Colon (tissue), 2 donors: Measurements from ENCODE around the gene TRIM5.
"Not testable (repeated sequence)": the region's sequence is repeated elsewhere in the genome, so short reads cannot be mapped to it uniquely, and the experiment has no call there.

Experiments
- FAIRE-seq: peaks from 2 replicates; lab custom pipeline; 2012; peaks lifted over from hg19 to GRCh38; lab: Jason Lieb, UNC
- donor health status: control.
- donor health status: control.

TRIM5 gene, protein sequence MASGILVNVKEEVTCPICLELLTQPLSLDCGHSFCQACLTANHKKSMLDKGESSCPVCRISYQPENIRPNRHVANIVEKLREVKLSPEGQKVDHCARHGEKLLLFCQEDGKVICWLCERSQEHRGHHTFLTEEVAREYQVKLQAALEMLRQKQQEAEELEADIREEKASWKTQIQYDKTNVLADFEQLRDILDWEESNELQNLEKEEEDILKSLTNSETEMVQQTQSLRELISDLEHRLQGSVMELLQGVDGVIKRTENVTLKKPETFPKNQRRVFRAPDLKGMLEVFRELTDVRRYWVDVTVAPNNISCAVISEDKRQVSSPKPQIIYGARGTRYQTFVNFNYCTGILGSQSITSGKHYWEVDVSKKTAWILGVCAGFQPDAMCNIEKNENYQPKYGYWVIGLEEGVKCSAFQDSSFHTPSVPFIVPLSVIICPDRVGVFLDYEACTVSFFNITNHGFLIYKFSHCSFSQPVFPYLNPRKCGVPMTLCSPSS

DNA sequence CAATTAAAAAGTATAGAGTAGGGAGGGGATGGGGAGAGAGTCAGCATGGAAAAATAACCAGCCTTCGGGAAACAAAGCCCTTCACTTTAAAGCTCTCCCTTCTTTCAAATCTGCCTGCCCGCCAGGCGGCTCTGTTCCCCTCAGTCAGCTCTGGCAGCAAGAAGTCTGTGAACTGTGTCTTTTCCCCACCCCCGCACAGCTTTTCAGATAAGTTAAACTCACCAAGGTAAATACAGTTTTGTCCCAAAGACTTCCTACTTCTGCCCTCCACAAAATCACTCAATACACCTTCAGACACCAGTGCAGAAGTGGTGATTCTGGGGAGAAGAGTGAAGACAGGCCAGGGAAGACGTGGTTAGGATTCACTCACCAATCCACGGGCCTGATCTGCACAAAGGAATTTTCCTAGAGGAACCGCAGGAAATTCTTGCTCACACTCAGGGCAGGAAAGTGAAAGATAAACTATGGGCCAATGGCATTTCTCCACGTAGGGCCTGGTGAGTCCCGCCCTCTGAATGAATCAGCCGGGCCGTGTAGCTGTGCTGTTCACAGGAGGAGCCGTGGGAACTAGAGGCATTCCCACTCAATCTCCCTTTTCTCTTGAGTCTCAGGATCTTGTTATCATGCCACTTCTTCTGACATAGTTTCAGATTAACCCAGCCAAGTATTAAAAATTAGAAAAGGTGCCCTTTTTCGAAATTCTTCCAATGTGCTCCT lies at the start of gene TRIM5:
Gene TRIM5, minus strand, starts transcription at position 429 of the 717 bp plus-strand sequence. CDS start 4,897 bp downstream, outside the sequence.
- FAIRE-seq: no peak

DNA sequence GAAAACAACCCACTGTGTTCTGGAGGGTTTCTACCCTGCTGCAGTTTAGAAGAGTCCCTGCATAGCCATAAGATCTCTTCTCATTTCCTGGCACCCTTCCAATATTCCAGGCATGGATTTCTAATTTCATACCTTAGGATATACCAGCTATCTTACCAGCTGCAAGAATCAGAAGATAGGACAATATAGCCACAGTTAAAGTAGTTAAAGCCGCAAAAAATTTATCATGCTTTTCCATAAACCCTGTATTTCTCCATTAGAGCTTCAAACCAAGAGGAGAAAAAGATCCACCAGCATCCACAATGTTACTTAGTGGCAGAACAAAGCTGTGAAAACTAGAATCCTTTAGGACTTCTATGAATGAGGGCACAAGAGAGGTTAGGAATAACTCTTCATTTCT lies 42.8 kb upstream of the TRIM5 start:
- FAIRE-seq: no peak

DNA sequence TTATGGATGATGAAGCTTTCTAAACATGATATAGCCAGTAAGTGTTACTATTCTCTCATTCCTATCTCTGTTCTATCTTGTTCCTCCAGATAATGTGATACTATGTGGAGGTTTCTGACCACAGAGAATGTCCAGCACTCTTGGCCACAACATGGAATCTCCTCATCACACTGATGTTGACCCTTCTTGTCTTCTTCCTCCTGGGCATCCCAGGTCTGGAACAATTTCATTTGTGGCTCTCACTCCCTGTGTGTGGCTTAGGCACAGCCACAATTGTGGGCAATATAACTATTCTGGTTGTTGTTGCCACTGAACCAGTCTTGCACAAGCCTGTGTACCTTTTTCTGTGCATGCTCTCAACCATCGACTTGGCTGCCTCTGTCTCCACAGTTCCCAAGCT lies 41.5 kb upstream of the TRIM5 start:
- no peak for FAIRE-seq

DNA sequence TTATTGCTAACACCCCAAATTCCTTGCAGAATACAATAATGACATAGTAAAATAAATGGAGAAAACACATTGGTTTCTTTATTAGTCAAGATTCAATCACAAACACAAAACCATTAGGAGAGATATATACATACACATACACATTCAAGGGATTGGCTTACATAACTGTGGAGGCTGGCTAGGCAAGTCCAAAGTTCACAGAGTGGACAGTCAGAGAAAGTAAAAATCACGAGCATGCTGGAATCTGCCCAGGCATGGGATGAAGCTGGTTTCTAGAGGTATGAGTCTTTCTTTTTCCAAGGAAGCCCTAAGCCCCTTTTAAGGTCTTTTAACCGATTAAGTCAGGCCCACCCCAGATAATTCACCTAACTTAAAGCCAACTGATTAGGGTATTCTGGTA lies 37.7 kb upstream of the TRIM5 start:
- no peak for FAIRE-seq

DNA sequence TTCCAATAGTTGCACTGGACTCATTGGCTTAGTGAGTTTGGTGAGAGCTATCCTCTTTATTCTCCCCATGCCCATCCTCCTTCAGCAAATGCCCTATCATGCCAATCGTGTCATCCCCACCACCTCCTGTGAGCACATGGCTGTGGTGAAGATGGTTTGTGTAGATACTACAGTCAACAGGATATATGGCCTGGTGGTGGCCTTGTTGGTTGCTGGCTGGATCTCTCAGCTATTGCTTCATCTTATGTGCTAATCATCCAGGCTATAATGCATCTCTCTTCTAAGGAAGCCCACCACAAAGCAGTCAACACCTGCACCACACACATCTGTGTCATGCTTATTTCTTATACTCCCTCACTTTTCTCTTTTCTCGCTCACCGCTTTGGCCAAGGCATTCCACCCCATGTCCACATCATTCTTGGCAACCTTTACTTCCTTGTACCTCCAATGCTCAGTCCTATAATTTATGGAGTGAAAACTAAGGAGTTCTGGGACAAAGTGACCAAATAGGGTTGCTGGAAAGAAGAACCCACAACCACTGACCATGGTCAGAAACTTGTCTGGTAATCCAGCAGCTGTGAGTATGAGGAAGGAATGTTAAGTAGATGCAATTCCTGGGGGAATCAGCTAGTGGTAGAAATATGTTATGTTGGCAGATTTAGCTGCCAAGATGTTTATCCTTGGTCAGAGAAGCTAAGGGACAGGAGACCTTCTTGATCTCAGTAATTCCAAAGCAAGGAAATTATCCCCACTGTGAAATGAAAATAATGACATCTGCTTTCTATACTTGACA lies 35.0 kb upstream of the TRIM5 start:
- FAIRE-seq: no peak

DNA sequence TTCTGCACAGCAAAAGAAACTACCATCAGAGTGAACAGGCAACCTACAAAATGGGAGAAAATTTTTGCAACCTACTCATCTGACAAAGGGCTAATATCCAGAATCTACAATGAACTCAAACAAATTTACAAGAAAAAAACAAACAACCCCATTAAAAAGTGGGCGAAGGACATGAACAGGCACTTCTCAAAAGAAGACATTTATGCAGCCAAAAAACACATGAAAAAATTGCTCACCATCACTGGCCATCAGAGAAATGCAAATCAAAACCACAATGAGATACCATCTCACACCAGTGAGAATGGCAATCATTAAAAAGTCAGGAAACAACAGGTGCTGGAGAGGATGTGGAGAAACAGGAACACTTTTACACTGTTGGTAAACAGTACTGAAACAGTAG lies 31.6 kb upstream of the TRIM5 start:
- not testable (repeated sequence) for FAIRE-seq

DNA sequence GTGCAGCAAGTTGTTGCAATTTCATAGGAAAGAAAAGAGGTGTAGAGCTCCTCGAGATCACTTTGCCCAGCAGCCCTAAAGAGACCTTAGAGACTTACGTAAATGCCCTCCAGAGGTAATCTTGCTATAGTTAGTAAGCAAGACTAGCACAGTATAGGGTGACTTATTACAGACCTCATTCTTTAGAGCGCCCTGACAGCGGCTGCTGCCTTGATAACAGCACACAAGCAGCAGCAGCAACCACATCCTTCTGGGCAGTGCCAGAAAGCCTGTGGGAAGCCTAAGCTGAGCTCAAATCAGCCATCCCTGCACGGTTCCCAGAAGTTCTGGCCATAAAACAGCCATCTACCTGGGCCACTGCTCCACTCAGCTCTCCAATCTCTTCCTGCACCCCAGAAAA lies 28.8 kb upstream of the TRIM5 start:
- FAIRE-seq: no peak

DNA sequence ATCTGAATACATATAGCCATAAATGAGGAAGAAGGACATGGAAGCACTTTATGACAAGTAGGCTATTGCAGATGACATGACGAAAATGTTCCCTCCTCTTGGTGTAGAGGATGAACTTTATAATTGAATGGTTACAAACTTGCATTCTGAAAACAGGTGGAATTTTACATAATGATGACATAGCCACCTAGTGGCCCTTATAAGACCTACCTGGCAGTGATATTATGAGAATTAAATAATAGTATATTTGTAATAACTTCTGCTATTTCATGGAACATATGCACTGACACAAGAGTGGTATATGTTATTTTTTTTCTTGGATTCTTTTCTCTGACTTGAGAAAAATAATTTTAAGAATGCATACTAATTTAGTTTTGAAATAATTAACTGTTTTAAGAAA lies 27.6 kb upstream of the TRIM5 start:
- FAIRE-seq: no peak

DNA sequence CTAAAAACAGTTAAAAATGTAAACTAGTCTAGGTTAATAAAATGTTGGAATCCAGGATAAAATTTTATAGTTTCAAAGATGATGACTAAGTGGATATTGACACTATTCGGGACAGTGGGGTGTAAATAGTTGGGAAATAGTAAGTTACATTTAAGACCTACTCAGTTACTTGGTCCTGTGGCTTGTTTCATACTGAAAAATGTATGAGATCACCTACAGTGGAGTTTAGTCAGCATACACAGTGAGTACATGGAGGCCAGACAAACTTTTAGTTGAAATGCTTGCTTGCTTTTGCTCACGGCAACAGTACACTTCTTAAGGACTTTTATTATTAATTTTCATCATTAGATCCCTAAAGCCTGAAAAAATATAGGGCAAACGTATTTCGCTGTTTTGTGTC lies 20.8 kb upstream of the TRIM5 start:
- no peak for FAIRE-seq

DNA sequence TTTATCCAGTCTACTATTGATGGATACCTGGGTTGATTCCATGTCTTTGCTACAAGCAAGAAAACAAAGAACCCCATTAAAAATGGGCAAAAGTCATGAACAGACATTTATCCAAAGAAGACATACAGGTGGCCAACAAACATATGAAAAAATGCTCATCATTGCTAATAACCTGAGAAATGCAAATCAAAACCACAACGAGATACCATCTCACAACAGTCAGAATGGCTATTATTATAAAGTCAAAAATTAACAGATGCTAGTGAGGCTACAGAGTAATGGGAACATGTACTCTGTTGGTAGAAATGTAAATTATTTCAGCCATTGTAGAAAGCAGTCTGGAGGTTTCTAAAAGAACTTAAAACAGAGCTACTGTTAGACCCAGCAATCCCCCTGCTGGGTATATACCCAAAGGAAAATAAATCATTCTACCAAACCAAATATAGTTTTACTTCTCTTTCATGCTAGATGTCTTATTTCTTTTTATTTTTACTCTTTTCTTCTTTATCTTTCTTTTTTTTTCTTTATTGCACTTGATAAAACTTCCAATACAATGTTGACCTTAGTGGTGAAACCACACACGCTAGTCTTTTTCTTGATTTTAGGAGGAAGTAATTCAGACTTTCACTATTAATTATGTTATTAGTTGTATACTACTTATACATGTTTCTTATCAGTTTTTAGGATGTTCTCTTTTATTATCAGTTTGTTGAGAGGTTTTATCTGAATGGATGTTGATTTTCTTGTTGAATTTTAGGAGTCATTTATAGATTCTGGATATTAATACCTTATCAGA lies 19.1 kb upstream of the TRIM5 start:
- FAIRE-seq: no peak

DNA sequence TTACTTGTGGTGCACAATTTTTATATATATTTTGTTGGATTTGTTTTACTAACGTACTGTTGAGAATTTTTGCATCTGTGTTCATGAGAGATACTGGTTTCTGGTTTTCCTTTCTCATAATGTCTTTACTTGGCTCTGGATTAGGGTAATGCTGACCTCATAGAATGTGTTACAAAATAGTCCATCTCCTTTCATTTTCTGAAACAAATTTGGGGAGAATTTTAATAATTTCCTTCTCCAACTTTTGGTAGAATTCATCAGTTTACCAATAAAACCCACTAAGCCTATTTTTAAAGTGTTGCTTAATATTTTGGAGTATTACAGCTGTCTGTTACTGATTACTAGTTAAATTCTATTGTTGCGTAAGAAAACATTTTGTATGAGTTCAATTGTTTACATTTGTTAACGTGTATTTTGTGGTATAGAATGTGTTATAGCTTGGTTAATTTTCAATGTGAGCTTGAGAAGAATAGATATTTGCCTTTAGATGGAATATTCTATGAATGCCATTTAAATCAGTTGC lies 16.2 kb upstream of the TRIM5 start:
- no peak for FAIRE-seq

DNA sequence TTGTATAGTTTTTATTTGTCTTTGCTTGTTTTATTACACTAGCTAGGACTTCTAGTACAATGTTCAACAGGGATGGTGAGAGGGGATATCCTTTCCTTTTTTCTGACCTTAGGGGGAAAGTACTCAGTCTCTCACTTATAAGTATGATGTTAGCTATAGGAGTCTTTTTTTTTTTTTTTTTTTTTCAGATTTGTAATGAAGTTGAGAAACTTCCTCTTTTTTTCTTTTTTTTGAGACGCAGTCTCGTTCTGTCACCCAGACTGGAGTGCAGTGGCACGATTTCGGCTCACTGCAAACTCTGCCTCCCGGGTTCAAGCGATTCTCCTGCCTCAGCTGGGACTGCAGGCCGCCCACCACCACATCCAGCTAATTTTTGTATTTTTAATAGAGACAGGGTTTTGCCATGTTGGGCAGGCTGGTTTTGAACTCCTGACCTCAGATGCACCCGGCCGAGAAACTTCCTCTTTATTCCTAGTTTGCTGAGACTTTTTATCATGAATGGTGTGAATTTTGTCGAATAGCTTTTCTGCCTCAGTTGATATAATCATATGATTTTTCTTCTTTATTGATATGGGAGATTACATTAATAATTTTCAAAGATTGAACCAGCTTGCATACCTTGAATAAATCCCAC lies 15.7 kb upstream of the TRIM5 start:
- FAIRE-seq: no peak

DNA sequence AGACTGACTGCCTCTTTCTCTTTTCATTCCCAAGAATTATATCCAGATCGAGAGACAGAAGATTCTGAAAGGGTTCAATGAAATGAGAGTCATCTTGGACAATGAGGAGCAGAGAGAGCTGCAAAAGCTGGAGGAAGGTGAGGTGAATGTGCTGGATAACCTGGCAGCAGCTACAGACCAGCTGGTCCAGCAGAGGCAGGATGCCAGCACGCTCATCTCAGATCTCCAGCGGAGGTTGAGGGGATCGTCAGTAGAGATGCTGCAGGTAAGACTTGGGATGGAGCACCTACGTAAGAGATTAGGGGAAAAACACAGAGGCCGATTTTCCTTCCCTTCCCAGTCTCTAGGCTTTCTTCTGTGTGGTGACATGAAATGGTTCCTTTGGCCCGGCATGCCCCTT lies 13.4 kb upstream of the TRIM5 start:
- FAIRE-seq: no peak

DNA sequence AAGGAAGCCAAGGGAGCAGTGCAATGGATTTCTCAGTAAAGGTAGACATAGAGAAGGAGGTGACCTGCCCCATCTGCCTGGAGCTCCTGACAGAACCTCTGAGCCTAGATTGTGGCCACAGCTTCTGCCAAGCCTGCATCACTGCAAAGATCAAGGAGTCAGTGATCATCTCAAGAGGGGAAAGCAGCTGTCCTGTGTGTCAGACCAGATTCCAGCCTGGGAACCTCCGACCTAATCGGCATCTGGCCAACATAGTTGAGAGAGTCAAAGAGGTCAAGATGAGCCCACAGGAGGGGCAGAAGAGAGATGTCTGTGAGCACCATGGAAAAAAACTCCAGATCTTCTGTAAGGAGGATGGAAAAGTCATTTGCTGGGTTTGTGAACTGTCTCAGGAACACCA lies 11.3 kb upstream of the TRIM5 start:
- no peak for FAIRE-seq

DNA sequence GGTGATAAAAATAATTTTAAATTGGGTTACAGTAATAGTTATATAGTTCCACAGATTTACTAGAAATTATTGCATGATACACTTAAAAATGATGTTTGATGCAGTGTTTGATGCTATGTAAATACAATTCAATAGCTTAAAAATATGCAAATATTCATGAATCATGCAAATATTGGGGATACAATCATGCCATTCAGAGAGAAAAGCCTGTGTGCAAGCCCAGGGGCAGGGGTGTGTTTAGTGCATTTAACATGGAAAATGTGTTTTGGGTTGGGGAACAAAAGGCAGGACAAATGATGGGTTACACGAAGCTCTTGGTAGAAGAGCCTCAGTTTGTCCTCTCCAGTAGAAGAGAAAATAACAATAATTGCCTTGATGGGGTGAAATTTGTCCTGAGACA lies 10.7 kb upstream of the TRIM5 start:
- FAIRE-seq: no peak

DNA sequence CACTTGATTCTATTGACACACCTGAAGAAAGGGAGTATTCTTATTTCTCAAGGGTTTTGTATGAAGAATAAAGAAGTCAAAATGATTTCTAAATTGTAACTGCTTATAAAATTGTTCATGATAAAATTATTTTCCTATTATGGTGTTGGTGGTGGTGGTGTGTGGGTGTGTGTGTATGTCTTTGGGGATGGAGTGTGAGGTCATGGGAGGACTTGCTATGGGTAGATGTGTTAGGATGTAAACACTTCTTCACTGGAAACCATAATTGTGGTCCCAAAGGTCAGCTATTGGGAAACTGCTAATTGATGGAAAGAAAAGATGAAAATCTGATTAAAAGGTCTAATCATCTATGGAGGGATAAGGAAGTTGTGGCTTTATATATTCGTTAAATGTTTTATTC lies 9.8 kb upstream of the TRIM5 start:
- FAIRE-seq: no peak

DNA sequence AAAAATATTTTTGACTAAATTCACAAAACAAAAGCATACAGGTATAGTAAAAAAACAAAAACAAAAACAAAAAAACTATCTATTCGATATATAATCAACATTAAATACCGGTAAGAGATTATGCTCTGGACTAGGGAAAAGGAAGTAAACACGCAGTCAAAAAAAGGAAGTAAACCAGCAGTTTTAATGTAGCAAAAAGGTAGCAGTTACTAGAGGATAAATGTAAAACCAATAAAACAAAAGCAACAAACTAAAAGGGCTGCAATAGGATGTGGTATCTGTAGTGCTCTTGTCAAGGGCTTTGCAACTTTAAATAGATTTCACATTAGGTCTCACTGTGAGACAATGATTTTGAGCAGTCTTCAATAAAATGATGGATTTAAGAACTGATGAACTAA lies 7.1 kb upstream of the TRIM5 start:
- FAIRE-seq: no peak

DNA sequence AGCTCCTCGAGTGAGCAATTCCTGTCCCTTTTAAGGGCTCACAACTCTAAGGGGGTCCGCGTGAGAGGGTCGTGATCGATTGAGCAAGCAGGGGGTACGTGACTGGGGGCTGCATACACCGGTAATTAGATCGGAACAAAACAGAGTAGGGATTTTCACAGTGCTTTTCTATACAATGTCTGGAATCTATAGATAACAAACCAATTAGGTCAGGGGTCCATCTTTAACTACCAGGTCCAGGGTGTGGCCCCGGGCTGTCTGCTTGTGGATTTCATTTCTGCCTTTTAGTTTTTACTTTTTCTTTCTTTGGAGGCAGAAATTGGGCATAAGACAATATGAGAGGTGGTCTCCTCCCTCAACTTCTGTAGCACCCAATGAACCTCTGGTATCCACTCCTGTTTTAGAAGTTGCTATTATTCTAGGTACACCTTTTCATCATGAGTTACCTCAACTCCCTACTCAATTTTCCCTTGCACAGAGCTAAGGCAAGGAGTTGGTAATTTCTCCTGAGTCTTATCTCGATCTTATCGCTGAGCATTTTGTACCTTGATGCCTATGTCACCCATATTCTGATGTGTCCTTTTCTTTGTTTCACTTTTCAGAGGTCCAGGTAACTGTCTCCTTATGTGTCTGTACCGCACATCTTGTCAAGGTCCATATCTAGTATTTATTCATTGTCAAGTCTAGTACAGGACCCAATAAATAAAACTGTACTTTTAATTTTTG lies 6.5 kb upstream of the TRIM5 start:
- not testable (repeated sequence) for FAIRE-seq

DNA sequence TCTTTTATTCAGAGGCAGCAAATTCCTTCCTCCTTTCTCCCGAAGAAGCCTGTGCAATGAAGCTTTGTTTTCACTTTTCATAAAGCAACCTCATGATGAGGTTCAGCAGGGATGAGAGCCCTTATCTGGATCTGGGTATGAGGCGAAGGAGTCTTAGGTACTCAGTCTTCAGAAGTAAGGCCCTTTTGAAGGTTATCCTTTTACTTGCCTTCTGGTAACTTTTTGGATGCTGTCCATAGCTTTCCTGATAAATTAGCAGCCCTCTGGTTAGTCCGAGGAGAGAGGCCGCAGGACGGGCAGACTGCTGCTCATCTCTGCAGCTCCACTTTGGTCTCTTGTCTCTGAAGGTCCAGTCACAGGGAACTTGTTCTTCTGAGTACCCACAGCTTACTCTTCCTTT lies 5.9 kb upstream of the TRIM5 start:
- FAIRE-seq: no peak

DNA sequence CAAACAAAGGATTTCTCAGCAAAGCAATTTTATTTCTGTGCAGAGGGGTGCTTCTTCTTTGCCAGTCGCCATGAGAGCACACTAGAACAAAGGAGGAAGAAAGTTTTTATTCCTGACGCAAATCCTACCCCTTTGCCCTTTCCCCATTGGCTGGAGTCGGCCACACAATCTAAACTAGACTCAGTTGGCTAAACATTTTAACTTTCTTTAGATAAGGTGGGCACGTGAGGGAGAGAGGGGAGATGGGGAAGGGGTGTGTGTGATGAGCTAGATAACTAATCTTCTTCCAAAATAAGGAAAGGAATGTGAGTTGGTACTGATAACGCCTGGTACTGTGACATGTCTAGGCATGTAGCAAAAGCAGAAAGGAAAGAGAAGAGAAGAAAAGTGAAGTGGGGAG lies 5.3 kb upstream of the TRIM5 start:
- FAIRE-seq: no peak
